ENCODE measurements around the gene DCTN1.
"Not testable (repeated sequence)": the region's sequence is repeated elsewhere in the genome, so short reads cannot be mapped to it uniquely, and the experiment has no call there.

DCTN1 gene

DNA sequence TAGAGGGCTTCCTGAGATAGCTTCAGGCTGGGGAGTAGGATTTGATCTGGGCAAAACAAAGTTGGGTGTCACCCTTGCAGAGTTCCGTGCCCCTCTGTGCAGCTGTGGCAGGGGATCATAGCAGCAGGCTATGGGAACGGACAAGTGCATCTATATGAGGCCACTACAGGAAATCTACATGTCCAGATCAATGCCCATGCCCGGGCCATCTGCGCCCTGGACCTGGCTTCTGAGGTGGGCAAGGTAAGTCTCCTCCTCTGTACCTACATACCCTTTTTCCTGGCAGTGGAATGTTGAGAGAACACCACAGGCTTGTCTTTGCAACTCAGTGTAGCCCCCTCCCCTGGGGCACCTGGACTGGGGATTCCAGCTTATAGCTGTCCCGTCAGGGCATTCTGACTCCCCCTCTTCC lies 44.9 kb upstream of the DCTN1 start:
- TF ChIP-seq, protein P1, sequence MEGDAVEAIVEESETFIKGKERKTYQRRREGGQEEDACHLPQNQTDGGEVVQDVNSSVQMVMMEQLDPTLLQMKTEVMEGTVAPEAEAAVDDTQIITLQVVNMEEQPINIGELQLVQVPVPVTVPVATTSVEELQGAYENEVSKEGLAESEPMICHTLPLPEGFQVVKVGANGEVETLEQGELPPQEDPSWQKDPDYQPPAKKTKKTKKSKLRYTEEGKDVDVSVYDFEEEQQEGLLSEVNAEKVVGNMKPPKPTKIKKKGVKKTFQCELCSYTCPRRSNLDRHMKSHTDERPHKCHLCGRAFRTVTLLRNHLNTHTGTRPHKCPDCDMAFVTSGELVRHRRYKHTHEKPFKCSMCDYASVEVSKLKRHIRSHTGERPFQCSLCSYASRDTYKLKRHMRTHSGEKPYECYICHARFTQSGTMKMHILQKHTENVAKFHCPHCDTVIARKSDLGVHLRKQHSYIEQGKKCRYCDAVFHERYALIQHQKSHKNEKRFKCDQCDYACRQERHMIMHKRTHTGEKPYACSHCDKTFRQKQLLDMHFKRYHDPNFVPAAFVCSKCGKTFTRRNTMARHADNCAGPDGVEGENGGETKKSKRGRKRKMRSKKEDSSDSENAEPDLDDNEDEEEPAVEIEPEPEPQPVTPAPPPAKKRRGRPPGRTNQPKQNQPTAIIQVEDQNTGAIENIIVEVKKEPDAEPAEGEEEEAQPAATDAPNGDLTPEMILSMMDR (IDR thresholded peaks at IDR 0.05; ENCODE audit: insufficient read depth, low read length, missing control alignments), result no peak
- CTCF ChIA-PET, result interaction anchor here (1.7 kb wide), 1 partner anchor 15 kb away, joined by 7 read pairs; no protein-coding TSS in a partner anchor
- POLR2A ChIA-PET, result no interaction called here
- H3K4me3 ChIP-seq (ENCODE audit: low read depth, low read length), result no peak overlapping the region
- no peak for DNase-seq (ENCODE audit: low read depth, low spot score)

- TF ChIP-seq, protein P1 (IDR thresholded peaks at IDR 0.05; ENCODE audit: insufficient read depth, low read length, missing control alignments), result no peak
- DNase-seq (ENCODE audit: low read depth, low spot score), result no peak
- CTCF ChIA-PET, result interaction anchor here (1.7 kb wide), 1 partner anchor 15 kb away, joined by 7 read pairs; no protein-coding TSS in a partner anchor
- no peak overlapping the region for H3K4me3 ChIP-seq (ENCODE audit: low read depth, low read length)
- POLR2A ChIA-PET, result interaction anchor here (0.6 kb wide), 1 partner anchor 47 kb away, joined by 4 read pairs; no protein-coding TSS in a partner anchor
Measured at GRCh38 chr2:74424139-74424992, 44.3 kb upstream of the DCTN1 start.

DNA sequence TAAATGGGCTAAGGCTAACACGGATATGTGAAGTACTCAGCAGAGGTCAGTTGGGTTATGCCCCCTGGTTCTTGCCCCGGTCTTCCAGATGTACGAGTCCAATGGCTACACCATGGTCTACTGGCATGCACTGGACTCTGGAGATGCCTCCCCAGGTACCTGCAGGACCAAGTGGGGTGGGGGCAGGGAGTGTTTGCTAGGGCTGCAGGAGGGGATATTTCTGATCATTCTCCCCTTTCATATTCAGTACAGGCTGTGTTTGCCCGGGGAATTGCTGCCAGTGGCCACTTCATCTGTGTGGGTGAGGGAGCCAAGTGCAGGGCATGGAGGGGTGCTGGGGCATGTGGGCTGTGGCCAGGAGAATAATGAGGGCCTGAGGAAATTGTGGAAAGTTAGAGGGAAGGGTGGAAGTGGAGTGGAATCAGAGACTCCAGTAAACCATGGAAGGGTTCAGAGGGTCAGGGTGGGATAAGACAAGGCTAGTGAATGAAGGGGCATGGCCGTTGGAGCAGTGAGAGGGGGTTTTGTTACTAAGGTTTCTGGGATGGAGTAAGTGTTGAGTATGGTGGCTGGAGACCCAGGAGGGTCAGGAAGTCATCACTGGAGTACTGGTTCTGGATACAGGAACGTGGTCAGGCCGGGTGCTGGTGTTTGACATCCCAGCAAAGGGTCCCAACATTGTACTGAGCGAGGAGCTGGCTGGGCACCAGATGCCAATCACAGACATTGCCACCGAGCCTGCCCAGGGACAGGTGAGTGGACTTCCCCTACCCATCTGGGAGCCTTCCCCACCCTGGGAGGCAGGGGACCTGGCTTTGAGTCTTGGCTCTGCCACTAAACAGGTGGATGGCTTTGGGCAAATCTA lies 43.4 kb upstream of the DCTN1 start:
- H3K4me3 ChIP-seq (ENCODE audit: low read depth, low read length), result no peak overlapping the region
- TF ChIP-seq, protein P1 (IDR thresholded peaks at IDR 0.05; ENCODE audit: insufficient read depth, low read length, missing control alignments), result no peak
- DNase-seq (ENCODE audit: low read depth, low spot score), result no peak
- POLR2A ChIA-PET, result interaction anchor here (0.6 to 1.1 kb wide), 2 partner anchors 35 to 48 kb away, joined by 3 to 4 read pairs; partner anchors contain the start of gene WBP1
- CTCF ChIA-PET, result interaction anchor here (1.7 kb wide), 1 partner anchor 16 kb away, joined by 7 read pairs; no protein-coding TSS in a partner anchor

GRCh38 chr2:74421221-74421870 lies 41.2 kb upstream of the DCTN1 start, which contains the start of the genes C2orf81 and WDR54:
TSS of gene C2orf81 (minus strand) at chr2:74421619. CDS start at chr2:74421560, 59 bp downstream.
TSS of gene WDR54 (plus strand) at chr2:74421730. CDS start at chr2:74422154, 424 bp downstream.
- H3K4me3 ChIP-seq (ENCODE audit: low read depth, low read length), result peak within 1 kb of the TSS; percentile 83
- DNase-seq (ENCODE audit: low read depth, low spot score), result no peak
- TF ChIP-seq, protein P1 (IDR thresholded peaks at IDR 0.05; ENCODE audit: insufficient read depth, low read length, missing control alignments), result no peak
- POLR2A ChIA-PET, result interaction anchor here (0.7 kb wide), 1 partner anchor 13 kb away, joined by 3 read pairs; no protein-coding TSS in a partner anchor
- CTCF ChIA-PET, result interaction anchor here (0.8 to 3.1 kb wide), 6 partner anchors 9 to 87 kb away, joined by 3 to 14 read pairs (median 3); partner anchors contain the start of gene WBP1

- ChIA-PET POLR2A (interaction anchor here (0.7 kb wide), 1 partner anchor 12 kb away, joined by 3 read pairs; no protein-coding TSS in a partner anchor), CTCF (interaction anchor here (0.8 to 3.1 kb wide), 5 partner anchors 8 to 86 kb away, joined by 3 to 14 read pairs (median 3); no protein-coding TSS in a partner anchor)
- not testable (repeated sequence) for DNase-seq (ENCODE audit: low read depth, low spot score); H3K4me3 ChIP-seq (ENCODE audit: low read depth, low read length)
Measured at GRCh38 chr2:74420443-74421103, 40.5 kb upstream of the DCTN1 start.
